ENCODE results near the gene DCHS1. TPM values are rescaled to one million over a fixed set of nuclear protein-coding genes. Genes with fewer than 3 reads are reported as not detected.

Gene DCHS1
- total RNA-seq, 4 donors from 2014 or later, result 12.6 to 27.8 (median 20.1) TPM

- DNase-seq (ENCODE audit: low spot score in 2 of 2), result no peak
- Histone ChIP-seq H3K9me3 (no peaks in the 10 kb centered on the region), H3K27ac (no peak overlapping the region), H3K4me3 (no peak overlapping the region), H3K27me3 (no peaks in the 10 kb centered on the region), H3K4me1 (no peaks in the 10 kb centered on the region), H3K36me3 (no peaks in the 10 kb centered on the region)
- WGBS, 2 donors, result 68 to 72% methylated on average over 3 of the region's 3 CpGs
- TF ChIP-seq EP300 (IDR thresholded peaks at IDR 0.05), result no peak
- no peak for TF ChIP-seq POLR2A (IDR thresholded peaks at IDR 0.05)
- peak; percentile 33 to 58 (median 52) for TF ChIP-seq CTCF (IDR thresholded peaks at IDR 0.05)
These were observed 12.2 kb upstream of the DCHS1 start for GRCh38 chr11:6667733-6668374.

- WGBS, 2 donors, result 88 to 95% methylated on average over 4 of the region's 4 CpGs
- no peaks in the 10 kb centered on the region for H3K36me3 ChIP-seq
- no peaks in the 10 kb centered on the region for H3K27me3 ChIP-seq
- no peak overlapping the region for H3K4me3 ChIP-seq
- no peaks in the 10 kb centered on the region for H3K4me1 ChIP-seq
- no peak for TF ChIP-seq EP300 (IDR thresholded peaks at IDR 0.05)
- H3K27ac ChIP-seq, result no peak overlapping the region
- no peak for DNase-seq (ENCODE audit: low spot score in 2 of 2)
- no peaks in the 10 kb centered on the region for H3K9me3 ChIP-seq
These were observed 10.9 kb upstream of the DCHS1 start for GRCh38 chr11:6666302-6667183.

- 0% methylated on average over 1 of the region's 1 CpG for WGBS, 2 donors
These were observed 8.9 kb upstream of the DCHS1 start for GRCh38 chr11:6664551-6664950.

GRCh38 chr11:6663794-6664469 lies 8.3 kb upstream of the DCHS1 start:
- no peak for DNase-seq (ENCODE audit: low spot score in 2 of 2)
- no peaks in the 10 kb centered on the region for H3K27me3 ChIP-seq
- H3K36me3 ChIP-seq, result no peaks in the 10 kb centered on the region
- WGBS, 2 donors, result 58 to 59% methylated on average over 3 of the region's 3 CpGs
- H3K9me3 ChIP-seq, result no peaks in the 10 kb centered on the region
- no peak for TF ChIP-seq CTCF (IDR thresholded peaks at IDR 0.05)
- no peak for TF ChIP-seq EP300 (IDR thresholded peaks at IDR 0.05)
- no peak for TF ChIP-seq POLR2A (IDR thresholded peaks at IDR 0.05)
- no peaks in the 10 kb centered on the region for H3K4me1 ChIP-seq
- no peak overlapping the region for H3K4me3 ChIP-seq
- no peak overlapping the region for H3K27ac ChIP-seq

More at GRCh38 chr11:6664551-6664950, 8.9 kb upstream of the DCHS1 start:
- Histone ChIP-seq H3K27ac (no peak overlapping the region), H3K9me3 (no peaks in the 10 kb centered on the region), H3K36me3 (no peaks in the 10 kb centered on the region), H3K4me3 (no peak overlapping the region), H3K4me1 (no peaks in the 10 kb centered on the region), H3K27me3 (no peaks in the 10 kb centered on the region)
- DNase-seq (ENCODE audit: low spot score in 2 of 2), result no peak
- TF ChIP-seq CTCF (IDR thresholded peaks at IDR 0.05) (no peak), POLR2A (IDR thresholded peaks at IDR 0.05) (no peak), EP300 (IDR thresholded peaks at IDR 0.05) (no peak)

- 86 to 91% methylated on average over 3 of the region's 3 CpGs for WGBS, 2 donors
- Histone ChIP-seq H3K27ac (no peak overlapping the region), H3K4me3 (no peak overlapping the region), H3K36me3 (no peaks in the 10 kb centered on the region), H3K27me3 (peaks cover 0 to 14% of the 10 kb centered on the region in 2 donors), H3K4me1 (peaks cover 0 to 7% (median 0%) of the 10 kb centered on the region in 4 donors), H3K9me3 (no peaks in the 10 kb centered on the region)
- no peak for TF ChIP-seq EP300 (IDR thresholded peaks at IDR 0.05)
- DNase-seq (ENCODE audit: low spot score in 2 of 2), result no peak
These were observed 5.1 kb upstream of the DCHS1 start for GRCh38 chr11:6660712-6661111.

GRCh38 chr11:6658647-6659046 lies 3.0 kb upstream of the DCHS1 start:
- no peak overlapping the region for H3K27ac ChIP-seq
- TF ChIP-seq CTCF (IDR thresholded peaks at IDR 0.05) (no peak), POLR2A (IDR thresholded peaks at IDR 0.05) (no peak), EP300 (IDR thresholded peaks at IDR 0.05) (no peak)
- no peaks in the 10 kb centered on the region for H3K9me3 ChIP-seq
- no peaks in the 10 kb centered on the region for H3K36me3 ChIP-seq
- H3K4me1 ChIP-seq, result peaks cover 0 to 23% (median 2%) of the 10 kb centered on the region in 4 donors
- no peak for DNase-seq (ENCODE audit: low spot score in 2 of 2)
- H3K27me3 ChIP-seq, result peaks cover 0 to 17% of the 10 kb centered on the region in 2 donors
- H3K4me3 ChIP-seq, result no peak overlapping the region

Measured in tibial nerve (tissue), 4 donors.